ENCODE measurements around the gene ITGB6.

The ITGB6 gene

GRCh38 chr2:160221391-160222276 lies 21.6 kb upstream of the ITGB6 start:
- no peak for DNase-seq (ENCODE audit: low spot score)

- no peak for DNase-seq (ENCODE audit: low spot score)
Measured at GRCh38 chr2:160220545-160221009, 20.5 kb upstream of the ITGB6 start.

GRCh38 chr2:160220026-160220425 lies 20.0 kb upstream of the ITGB6 start:
- DNase-seq (ENCODE audit: low spot score): no peak

- no peak for DNase-seq (ENCODE audit: low spot score)
Measured at GRCh38 chr2:160214461-160215445, 14.7 kb upstream of the ITGB6 start.

- no peak for DNase-seq (ENCODE audit: low spot score)
Measured at GRCh38 chr2:160213511-160213910, 13.4 kb upstream of the ITGB6 start.

- DNase-seq (ENCODE audit: low spot score): peak; percentile 47
Measured at GRCh38 chr2:160210599-160211138, 10.6 kb upstream of the ITGB6 start.

GRCh38 chr2:160209516-160209856 lies 9.4 kb upstream of the ITGB6 start:
- no peak for DNase-seq (ENCODE audit: low spot score)

- DNase-seq (ENCODE audit: low spot score): no peak
Measured at GRCh38 chr2:160208655-160209515, 8.8 kb upstream of the ITGB6 start.

- no peak for DNase-seq (ENCODE audit: low spot score)
Measured at GRCh38 chr2:160207804-160208654, 8.0 kb upstream of the ITGB6 start.

GRCh38 chr2:160207271-160207670 lies 7.2 kb upstream of the ITGB6 start:
- DNase-seq (ENCODE audit: low spot score): no peak

GRCh38 chr2:160206436-160206835 lies 6.4 kb upstream of the ITGB6 start:
- DNase-seq (ENCODE audit: low spot score): no peak

- DNase-seq (ENCODE audit: low spot score): no peak
Measured at GRCh38 chr2:160205505-160205904, 5.4 kb upstream of the ITGB6 start.

- DNase-seq (ENCODE audit: low spot score): no peak
Measured at GRCh38 chr2:160203422-160203821, 3.4 kb upstream of the ITGB6 start.

- no peak for DNase-seq (ENCODE audit: low spot score)
Measured at GRCh38 chr2:160203007-160203406, 2.9 kb upstream of the ITGB6 start.

GRCh38 chr2:160201849-160202539 lies 1.9 kb upstream of the ITGB6 start:
- DNase-seq (ENCODE audit: low spot score): no peak

GRCh38 chr2:160200921-160201320 lies 849 bp upstream of the ITGB6 start:
- DNase-seq (ENCODE audit: low spot score): no peak

GRCh38 chr2:160199053-160199452 lies 1.0 kb downstream of the ITGB6 start:
- DNase-seq (ENCODE audit: low spot score): no peak

- DNase-seq (ENCODE audit: low spot score): no peak
Measured at GRCh38 chr2:160197587-160197986, 2.5 kb downstream of the ITGB6 start.

GRCh38 chr2:160194946-160195345 lies 5.1 kb downstream of the ITGB6 start:
- DNase-seq (ENCODE audit: low spot score): no peak

GRCh38 chr2:160194351-160194750 lies 5.7 kb downstream of the ITGB6 start:
- no peak for DNase-seq (ENCODE audit: low spot score)

Data from hematopoietic multipotent progenitor cell treated with erythropoietin and hydrocortisone succinate and interleukin-3 and kit ligand, for 15 days (in vitro differentiated cells).